Muscle layer of duodenum (tissue), 2 donors: ENCODE measurements around the gene AMMECR1.

Experiments used
- H3K27ac ChIP-seq: one replicate; pipeline ENCODE4 v1.7.0; 2013; ENCODE audit warnings: mild to moderate bottlenecking, low read length
- H3K27me3 ChIP-seq: one replicate; pipeline ENCODE4 v1.7.0; 2013; ENCODE audit warnings: low read depth, mild to moderate bottlenecking, control low read depth, low read length
- H3K36me3 ChIP-seq, 2 donors: one replicate each; pipeline ENCODE4 v1.7.0; 2013; ENCODE audit warnings: low read length in 2 of 2, control low read depth in 1 of 2, mild to moderate bottlenecking in 1 of 2; ENCODE audit not compliant: insufficient read depth in 2 of 2, control insufficient read depth in 1 of 2
- H3K4me1 ChIP-seq, 2 donors: one replicate each; pipeline ENCODE4 v1.7.0; 2013; ENCODE audit warnings: low read length in 2 of 2, mild to moderate bottlenecking in 2 of 2, control low read depth in 1 of 2, moderate library complexity in 1 of 2; ENCODE audit not compliant: insufficient read depth in 2 of 2, control insufficient read depth in 1 of 2
- H3K4me3 ChIP-seq, 2 donors: one replicate each; pipeline ENCODE4 v1.7.0; 2013; ENCODE audit warnings: low read length in 2 of 2, low read depth in 1 of 2, mild to moderate bottlenecking in 1 of 2
- H3K9me3 ChIP-seq, 2 donors: one replicate each; pipeline ENCODE4 v1.7.0; 2013; ENCODE audit warnings: low read length in 2 of 2, control low read depth in 1 of 2, mild to moderate bottlenecking in 1 of 2; ENCODE audit not compliant: control insufficient read depth in 1 of 2
- donor health status: healthy.

The AMMECR1 gene

GRCh38 chrX:110281377-110281776, 36.5 kb downstream of the AMMECR1 start:
- no peaks in the 10 kb centered on the region for H3K9me3 ChIP-seq
- no peaks in the 10 kb centered on the region for H3K36me3 ChIP-seq

DNA sequence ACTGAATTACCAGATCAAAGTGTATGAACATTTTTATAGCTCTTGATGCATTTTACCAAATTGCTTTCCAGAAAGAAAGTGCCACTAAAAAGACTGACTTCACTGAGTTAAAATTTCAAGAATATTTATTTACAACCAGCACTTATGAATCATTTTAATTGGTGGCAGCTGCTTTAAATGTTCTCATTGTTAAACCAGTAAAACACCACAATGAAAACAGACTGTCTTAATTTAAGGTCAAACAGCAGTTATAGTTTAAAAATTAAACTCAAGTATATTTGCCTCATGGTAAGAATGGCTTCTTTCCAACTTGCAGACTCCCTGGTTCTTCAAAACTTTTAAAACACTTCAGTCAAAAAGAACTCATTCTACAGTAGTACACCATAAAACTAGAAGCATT, 36.9 kb downstream of the AMMECR1 start:
- H3K4me1 ChIP-seq = no peaks in the 10 kb centered on the region
- H3K27me3 ChIP-seq = no peaks in the 10 kb centered on the region
- no peaks in the 10 kb centered on the region for H3K36me3 ChIP-seq
- no peak overlapping the region for H3K4me3 ChIP-seq
- H3K9me3 ChIP-seq = no peaks in the 10 kb centered on the region
- no peak overlapping the region for H3K27ac ChIP-seq

More at GRCh38 chrX:110281377-110281776, 36.5 kb downstream of the AMMECR1 start:
- Histone ChIP-seq H3K4me1 (no peaks in the 10 kb centered on the region), H3K4me3 (no peak overlapping the region), H3K27ac (no peak overlapping the region), H3K27me3 (no peaks in the 10 kb centered on the region)

- H3K36me3 ChIP-seq = no peaks in the 10 kb centered on the region
- H3K27ac ChIP-seq = no peak overlapping the region
- no peaks in the 10 kb centered on the region for H3K9me3 ChIP-seq
- H3K4me3 ChIP-seq = no peak overlapping the region
- no peaks in the 10 kb centered on the region for H3K27me3 ChIP-seq
- no peaks in the 10 kb centered on the region for H3K4me1 ChIP-seq
These were observed 40.3 kb downstream of the AMMECR1 start for GRCh38 chrX:110277609-110278008.

DNA sequence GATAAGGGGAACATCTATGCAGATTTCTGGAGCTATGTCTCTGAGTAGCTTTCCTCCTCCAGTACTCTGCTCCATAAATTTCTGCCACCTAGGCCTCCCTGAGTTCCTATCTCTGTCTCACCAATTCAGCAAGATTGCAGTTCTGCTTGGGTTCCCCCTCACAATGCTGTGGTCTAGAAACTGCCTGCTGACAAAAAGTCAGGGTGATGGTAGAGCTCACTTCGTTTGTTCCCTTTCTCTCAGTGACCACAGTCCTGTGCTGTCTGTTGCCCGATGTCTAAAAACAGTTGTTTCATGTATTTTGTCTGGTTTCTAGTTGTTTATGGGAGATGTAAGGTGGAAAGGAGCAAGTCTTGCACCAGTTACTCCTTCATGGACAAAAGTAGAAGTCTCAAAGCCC, 41.1 kb downstream of the AMMECR1 start:
- Histone ChIP-seq H3K9me3 (no peaks in the 10 kb centered on the region), H3K36me3 (no peaks in the 10 kb centered on the region), H3K4me3 (no peak overlapping the region), H3K27me3 (no peaks in the 10 kb centered on the region), H3K4me1 (no peaks in the 10 kb centered on the region), H3K27ac (no peak overlapping the region)

GRCh38 chrX:110268886-110269285, 49.0 kb downstream of the AMMECR1 start:
- Histone ChIP-seq H3K4me1 (peaks cover 0 to 5% of the 10 kb centered on the region in 2 donors), H3K36me3 (no peaks in the 10 kb centered on the region), H3K9me3 (no peaks in the 10 kb centered on the region), H3K27ac (no peak overlapping the region), H3K4me3 (no peak overlapping the region), H3K27me3 (no peaks in the 10 kb centered on the region)

- peaks cover 0 to 5% of the 10 kb centered on the region in 2 donors for H3K4me1 ChIP-seq
- no peaks in the 10 kb centered on the region for H3K9me3 ChIP-seq
- H3K27ac ChIP-seq = no peak overlapping the region
- H3K36me3 ChIP-seq = no peaks in the 10 kb centered on the region
- H3K27me3 ChIP-seq = no peaks in the 10 kb centered on the region
- H3K4me3 ChIP-seq = no peak overlapping the region
These were observed 49.5 kb downstream of the AMMECR1 start for GRCh38 chrX:110268395-110268794.

DNA sequence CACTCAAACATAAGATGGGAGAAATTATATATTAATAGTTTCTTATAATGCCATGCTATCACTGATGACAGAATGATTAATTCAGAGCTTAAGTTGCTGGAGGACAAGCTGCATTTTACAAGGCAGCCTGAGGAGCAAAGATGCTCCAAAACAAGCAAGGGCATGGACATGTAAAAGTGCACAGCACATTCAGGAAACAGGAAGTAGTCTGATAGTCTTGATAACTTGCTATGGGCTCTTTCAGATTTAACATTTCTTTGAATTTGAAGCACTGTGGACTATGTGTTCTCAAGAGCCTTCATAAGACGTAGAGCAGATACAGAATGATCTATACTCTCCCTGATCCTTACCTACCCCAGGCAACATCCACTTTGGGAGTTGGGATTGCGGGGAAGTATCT, 50.0 kb downstream of the AMMECR1 start:
- no peaks in the 10 kb centered on the region for H3K36me3 ChIP-seq
- no peaks in the 10 kb centered on the region for H3K9me3 ChIP-seq
- H3K27ac ChIP-seq = no peak overlapping the region
- H3K4me3 ChIP-seq = no peak overlapping the region
- no peaks in the 10 kb centered on the region for H3K27me3 ChIP-seq
- H3K4me1 ChIP-seq = peaks cover 0 to 5% of the 10 kb centered on the region in 2 donors

DNA sequence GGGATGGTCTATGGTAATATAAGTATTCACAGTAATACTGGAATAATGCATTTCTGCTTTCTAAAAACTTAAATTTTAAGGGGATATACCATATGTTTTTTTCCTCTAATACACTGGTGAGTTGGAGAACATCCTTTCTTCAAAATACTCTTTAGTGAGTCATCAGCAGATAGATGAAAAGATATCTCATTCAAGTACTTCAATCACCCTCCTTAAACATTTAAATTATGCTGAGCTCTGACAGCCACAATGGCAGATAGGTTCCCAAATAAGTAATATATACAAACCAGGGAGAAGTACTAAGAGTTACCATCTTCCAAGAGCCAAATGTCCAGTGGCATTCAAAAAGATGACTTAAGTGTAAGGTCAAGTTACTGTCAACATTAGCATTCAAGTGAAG, 52.2 kb downstream of the AMMECR1 start:
- H3K4me1 ChIP-seq = peaks cover 0 to 5% of the 10 kb centered on the region in 2 donors
- H3K9me3 ChIP-seq = no peaks in the 10 kb centered on the region
- H3K27me3 ChIP-seq = no peaks in the 10 kb centered on the region
- H3K36me3 ChIP-seq = no peaks in the 10 kb centered on the region
- no peak overlapping the region for H3K4me3 ChIP-seq
- no peak overlapping the region for H3K27ac ChIP-seq

DNA sequence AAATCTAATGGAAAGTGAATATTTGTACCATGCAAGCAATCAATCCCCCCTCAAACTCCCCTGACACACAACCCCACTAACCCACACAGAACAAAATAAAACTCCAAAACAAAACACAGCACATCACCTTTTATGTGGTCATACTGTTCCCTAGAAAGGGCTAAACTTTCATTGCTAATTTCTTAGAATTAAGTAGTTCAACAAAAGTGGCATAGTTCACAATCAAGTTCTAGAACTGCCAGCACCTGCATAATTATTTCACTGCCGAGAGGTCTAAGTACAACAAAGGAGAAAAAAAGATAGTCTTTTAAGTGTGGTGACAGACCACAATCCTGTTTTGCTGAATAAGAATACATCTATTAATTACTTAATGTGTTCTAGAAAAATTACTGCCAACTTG, 58.8 kb downstream of the AMMECR1 start:
- Histone ChIP-seq H3K4me1 (no peaks in the 10 kb centered on the region), H3K9me3 (no peaks in the 10 kb centered on the region), H3K4me3 (no peak overlapping the region), H3K27me3 (no peaks in the 10 kb centered on the region), H3K36me3 (no peaks in the 10 kb centered on the region), H3K27ac (no peak overlapping the region)

DNA sequence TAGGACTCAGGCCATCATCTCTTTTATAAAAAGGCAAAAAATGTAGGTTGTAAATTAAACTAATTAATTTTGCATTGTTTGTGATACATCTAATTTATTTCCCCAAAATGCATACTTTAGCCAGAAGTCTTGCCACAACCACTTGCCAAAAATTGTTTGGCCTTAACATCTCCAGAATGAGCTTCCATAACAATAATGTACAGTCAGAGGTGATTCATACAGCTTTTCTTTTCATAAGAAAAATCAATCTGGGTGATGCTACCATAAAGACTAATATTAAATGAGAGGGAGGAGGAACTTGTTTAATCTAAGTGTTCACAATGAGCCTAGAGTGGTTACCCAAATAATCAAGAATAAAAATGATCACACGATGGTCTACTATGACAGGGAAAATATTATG, 59.3 kb downstream of the AMMECR1 start:
- no peaks in the 10 kb centered on the region for H3K4me1 ChIP-seq
- H3K9me3 ChIP-seq = no peaks in the 10 kb centered on the region
- H3K27me3 ChIP-seq = no peaks in the 10 kb centered on the region
- H3K36me3 ChIP-seq = no peaks in the 10 kb centered on the region
- H3K4me3 ChIP-seq = no peak overlapping the region
- no peak overlapping the region for H3K27ac ChIP-seq

- Histone ChIP-seq H3K9me3 (no peaks in the 10 kb centered on the region), H3K4me1 (no peaks in the 10 kb centered on the region), H3K36me3 (no peaks in the 10 kb centered on the region), H3K27ac (no peak overlapping the region), H3K27me3 (no peaks in the 10 kb centered on the region), H3K4me3 (no peak overlapping the region)
These were observed 60.0 kb downstream of the AMMECR1 start for GRCh38 chrX:110257889-110258288.

GRCh38 chrX:110252711-110253110, 65.2 kb downstream of the AMMECR1 start:
- H3K4me3 ChIP-seq = no peak overlapping the region
- H3K27me3 ChIP-seq = no peaks in the 10 kb centered on the region
- no peak overlapping the region for H3K27ac ChIP-seq
- no peaks in the 10 kb centered on the region for H3K4me1 ChIP-seq
- H3K36me3 ChIP-seq = no peaks in the 10 kb centered on the region
- no peaks in the 10 kb centered on the region for H3K9me3 ChIP-seq
